Hepatocyte (in vitro differentiated cells): ENCODE measurements around the gene ATG16L2.

Experiments used
- CTCF ChIP-seq: fragments of 200-600 bp; sonication (generic); IDR thresholded peaks from 2 replicates; pipeline ENCODE4 v1.5.1; 2016; ENCODE audit warnings: antibody characterized with exemption, mild to moderate bottlenecking; ENCODE audit not compliant: poor library complexity
- EZH2 ChIP-seq: fragments of 200-600 bp; sonication (generic); IDR thresholded peaks from 2 replicates; pipeline ENCODE4 v1.6.1; 2016; ENCODE audit warnings: antibody characterized with exemption, mild to moderate bottlenecking, borderline replicate concordance
- EZH2phosphoT487 ChIP-seq: fragments of 200-600 bp; sonication (generic); IDR thresholded peaks from one replicate; pipeline ENCODE4 v1.6.1; 2018; ENCODE audit warnings: antibody characterized with exemption, mild to moderate bottlenecking, low read depth, moderate library complexity; ENCODE audit not compliant: unreplicated experiment, severe bottlenecking

- TF ChIP-seq CTCF, result no peak
- TF ChIP-seq EZH2, result no peak
- TF ChIP-seq EZH2phosphoT487, result no peak
Measured at GRCh38 chr11:72867970-72868369, 53.8 kb downstream of the ATG16L2 start.
